HG02763 (cell line): ENCODE measurements around the gene ADK.

ENCODE experiments used
- ATAC-seq: cut with Tn5 transposase; IDR thresholded peaks from one replicate; pipeline ENCODE4 v1.9.1; 2021; ENCODE audit warnings: mild to moderate bottlenecking, moderate library complexity; ENCODE audit not compliant: unreplicated experiment

ADK gene

GRCh38 chr10:74704629-74705357 lies 553.8 kb downstream of the ADK start:
- ATAC-seq = no peak

GRCh38 chr10:74705358-74705980 lies 554.4 kb downstream of the ADK start:
- no peak for ATAC-seq

DNA sequence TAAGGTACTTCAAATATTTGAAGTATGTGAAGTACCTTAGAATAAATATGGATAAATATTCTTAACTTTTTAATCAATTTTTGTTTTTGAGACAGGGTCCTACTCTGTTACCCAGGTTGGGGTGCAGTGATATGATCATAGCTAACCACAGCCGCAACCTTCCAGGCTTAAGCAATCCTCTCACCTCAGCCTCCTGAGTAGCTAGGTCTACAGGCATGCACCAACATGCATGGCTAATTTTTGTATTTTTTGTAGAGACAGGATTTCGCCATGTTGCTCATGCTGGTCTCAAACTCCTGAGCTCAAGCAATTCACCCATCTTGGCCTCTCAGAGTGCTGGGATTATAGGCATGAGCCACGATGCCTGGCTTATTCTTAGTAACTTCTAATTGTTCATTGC lies 555.9 kb downstream of the ADK start:
- no peak for ATAC-seq

- no peak for ATAC-seq
These were observed 557.2 kb downstream of the ADK start for GRCh38 chr10:74708246-74708645.

DNA sequence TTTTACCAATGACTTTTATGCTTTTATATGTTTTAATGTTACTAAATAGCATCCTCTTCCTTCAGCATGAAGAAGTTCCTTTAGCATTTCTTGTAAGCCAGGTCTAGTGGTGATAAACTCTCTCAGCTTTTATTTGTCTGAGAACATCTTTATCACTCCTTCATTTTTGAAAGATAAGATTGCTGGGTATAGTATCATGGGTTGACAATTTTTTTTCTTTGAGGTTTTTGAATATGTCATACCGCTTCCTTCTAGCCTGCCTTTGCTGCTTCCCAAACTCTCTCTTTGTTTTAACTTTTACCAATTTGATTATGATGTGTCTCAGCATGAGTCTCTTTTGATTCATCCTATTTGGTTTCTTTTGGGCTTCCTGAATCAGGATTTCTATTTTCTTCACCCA lies 567.2 kb downstream of the ADK start:
- ATAC-seq = no peak

- ATAC-seq = no peak
These were observed 577.2 kb downstream of the ADK start for GRCh38 chr10:74728225-74728624.

GRCh38 chr10:74730246-74730645 lies 579.2 kb downstream of the ADK start:
- no peak for ATAC-seq

GRCh38 chr10:74733612-74734011 lies 582.6 kb downstream of the ADK start:
- ATAC-seq = no peak

GRCh38 chr10:74736029-74736428 lies 585.0 kb downstream of the ADK start:
- no peak for ATAC-seq

GRCh38 chr10:74738052-74738451 lies 587.0 kb downstream of the ADK start:
- ATAC-seq = no peak

GRCh38 chr10:74738542-74738941 lies 587.5 kb downstream of the ADK start:
- no peak for ATAC-seq

- peak; percentile 69 for ATAC-seq
These were observed 588.1 kb downstream of the ADK start for GRCh38 chr10:74738985-74739567.

DNA sequence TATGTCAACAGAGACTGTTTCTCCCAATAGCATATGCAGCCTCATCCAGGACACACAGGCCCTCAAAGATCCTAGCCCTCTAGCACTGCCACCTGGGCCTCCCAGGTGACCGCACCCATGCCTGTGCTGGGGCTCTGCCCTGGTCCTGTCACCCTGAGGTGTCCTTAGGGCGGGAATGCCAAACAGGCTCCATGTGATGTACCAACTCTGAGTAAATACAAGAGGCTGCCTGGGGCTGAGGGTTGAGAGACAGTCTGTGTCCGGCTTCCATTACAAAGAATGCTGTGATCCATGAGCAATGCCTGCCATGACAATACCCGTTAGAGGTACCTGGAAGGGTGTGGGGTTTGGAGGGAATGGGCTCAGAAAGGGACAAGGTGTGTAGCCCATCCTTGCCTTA lies 592.4 kb downstream of the ADK start:
- no peak for ATAC-seq

DNA sequence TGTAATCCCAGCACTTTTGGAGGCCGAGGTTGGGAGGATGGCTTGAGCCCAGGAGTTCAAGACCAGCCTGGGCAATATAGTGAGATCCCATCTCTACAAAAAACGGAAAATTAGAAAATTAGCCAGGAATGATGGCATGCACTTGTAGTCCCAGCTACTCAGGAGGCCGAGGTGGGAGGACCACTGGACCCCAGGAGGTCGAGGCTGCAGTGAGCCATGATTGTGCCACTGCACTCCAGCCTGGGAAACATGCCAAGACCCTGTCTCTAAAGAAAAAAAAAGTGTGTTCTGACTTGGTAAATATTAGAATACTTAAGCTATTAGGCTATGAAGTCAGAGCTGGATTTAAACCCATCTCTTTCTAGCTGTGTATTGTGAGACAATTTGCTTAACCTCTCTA lies 594.4 kb downstream of the ADK start:
- no peak for ATAC-seq

GRCh38 chr10:74746813-74747212 lies 595.8 kb downstream of the ADK start:
- no peak for ATAC-seq

- ATAC-seq = no peak
These were observed 597.5 kb downstream of the ADK start for GRCh38 chr10:74748468-74749031.

GRCh38 chr10:74750848-74751274 lies 599.8 kb downstream of the ADK start:
- no peak for ATAC-seq

GRCh38 chr10:74752371-74753040 lies 601.5 kb downstream of the ADK start:
- no peak for ATAC-seq

- no peak for ATAC-seq
These were observed 602.6 kb downstream of the ADK start for GRCh38 chr10:74753442-74754211.

DNA sequence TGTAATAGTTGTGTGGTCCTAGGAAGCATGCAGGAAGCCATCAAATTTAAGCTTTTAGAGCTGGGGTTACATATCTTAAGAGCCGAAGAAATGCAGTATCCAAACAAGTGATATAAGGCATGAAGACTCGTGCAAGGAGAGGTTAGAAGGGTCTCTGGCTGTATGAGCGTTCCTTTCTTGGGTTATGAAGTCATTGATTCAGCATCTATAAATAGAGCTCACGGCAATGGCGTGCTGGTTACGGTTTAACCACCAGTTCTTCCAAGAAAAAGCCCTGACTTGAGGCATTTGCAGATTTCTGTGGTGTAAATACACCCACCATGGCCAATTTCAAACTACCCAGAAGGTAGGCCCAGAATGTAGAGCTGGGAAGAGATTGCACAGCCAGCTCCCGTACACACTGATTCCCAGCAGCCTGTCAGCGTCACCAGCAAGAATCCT lies 603.4 kb downstream of the ADK start:
- no peak for ATAC-seq

DNA sequence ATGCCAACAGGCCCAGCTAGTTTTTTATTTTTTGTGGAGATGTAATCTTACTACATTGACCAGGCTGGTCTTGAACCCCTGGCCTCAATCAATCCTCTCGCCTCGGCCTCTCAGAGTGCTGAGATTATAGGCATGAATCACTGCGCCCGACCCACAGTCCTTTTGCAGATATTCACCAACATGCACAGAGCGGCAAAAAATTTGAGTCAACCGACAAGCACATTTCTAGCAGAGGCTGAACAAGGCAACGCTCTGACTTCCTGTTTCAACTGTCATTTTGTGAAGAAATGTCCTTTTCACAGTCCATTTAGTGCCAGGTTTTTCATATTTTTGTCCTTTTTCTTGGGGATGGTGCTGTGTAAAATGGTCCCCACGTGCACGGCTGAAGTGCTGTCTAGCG lies 604.3 kb downstream of the ADK start:
- no peak for ATAC-seq
